ENCODE measurements around the gene OR7C2.

DNA sequence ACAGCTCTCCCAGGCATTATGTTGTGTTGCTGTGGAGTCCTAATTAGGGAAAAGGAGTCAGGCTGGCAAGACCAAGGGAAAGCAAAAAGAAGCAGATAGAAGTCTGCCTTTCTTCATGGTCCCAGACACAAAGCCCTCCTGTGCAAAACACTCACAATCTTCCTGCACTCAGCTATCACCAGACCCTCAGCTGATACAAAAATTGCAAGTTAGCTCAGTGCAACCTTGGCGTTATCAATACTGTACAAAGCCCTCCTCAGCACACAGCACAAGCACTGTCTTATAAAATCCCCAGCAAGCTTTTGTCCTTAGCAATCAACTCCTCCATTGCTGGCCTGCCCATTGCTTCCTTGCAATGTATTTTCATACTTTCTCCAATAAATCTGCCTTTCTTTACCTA lies 3.2 kb downstream of the OR7C2 start:
- TF ChIP-seq, protein P1, sequence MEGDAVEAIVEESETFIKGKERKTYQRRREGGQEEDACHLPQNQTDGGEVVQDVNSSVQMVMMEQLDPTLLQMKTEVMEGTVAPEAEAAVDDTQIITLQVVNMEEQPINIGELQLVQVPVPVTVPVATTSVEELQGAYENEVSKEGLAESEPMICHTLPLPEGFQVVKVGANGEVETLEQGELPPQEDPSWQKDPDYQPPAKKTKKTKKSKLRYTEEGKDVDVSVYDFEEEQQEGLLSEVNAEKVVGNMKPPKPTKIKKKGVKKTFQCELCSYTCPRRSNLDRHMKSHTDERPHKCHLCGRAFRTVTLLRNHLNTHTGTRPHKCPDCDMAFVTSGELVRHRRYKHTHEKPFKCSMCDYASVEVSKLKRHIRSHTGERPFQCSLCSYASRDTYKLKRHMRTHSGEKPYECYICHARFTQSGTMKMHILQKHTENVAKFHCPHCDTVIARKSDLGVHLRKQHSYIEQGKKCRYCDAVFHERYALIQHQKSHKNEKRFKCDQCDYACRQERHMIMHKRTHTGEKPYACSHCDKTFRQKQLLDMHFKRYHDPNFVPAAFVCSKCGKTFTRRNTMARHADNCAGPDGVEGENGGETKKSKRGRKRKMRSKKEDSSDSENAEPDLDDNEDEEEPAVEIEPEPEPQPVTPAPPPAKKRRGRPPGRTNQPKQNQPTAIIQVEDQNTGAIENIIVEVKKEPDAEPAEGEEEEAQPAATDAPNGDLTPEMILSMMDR (conservative IDR thresholded peaks at IDR 0.05; ENCODE audit: low read depth in 2 of 2), result no peak
- TF ChIP-seq EZH2phosphoT487 (IDR thresholded peaks at IDR 0.05; ENCODE audit: unreplicated experiment), result no peak

All from GM23338 (cell line).